ENCODE results near the gene TMTC1.

TMTC1 gene

DNA sequence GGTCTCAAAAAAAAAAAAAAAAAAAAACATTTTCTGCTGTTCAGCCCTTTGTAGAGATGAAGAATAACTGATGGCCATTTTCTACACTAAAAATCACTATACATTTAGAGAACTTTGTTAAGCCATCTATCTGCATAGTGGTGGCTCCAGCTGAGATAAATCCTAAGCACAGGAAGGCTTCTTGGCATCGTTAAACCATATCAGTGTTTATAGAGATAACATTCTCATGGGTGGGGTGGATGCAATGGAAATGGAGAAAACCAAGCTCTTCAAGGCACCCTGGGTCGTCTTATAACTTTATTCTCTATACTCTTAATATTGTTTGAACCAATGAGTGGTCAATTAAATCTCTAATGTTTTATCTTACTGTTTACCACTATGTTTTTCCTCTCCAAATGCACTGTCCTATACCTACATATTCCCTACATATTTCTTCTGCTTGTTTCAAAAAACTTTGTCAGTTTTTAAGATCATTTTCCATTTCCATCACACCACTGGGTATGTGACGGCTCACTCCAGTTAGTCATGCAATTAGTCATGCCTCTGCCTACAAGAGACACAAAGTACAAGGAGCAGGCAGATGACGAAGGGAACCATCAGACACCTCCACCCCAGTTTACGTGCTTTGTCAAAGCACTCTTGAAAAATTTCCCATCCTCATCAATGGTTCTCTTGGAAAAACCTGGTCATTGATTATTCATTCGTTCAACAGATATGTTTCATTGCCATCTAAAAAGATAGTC, 166.9 kb downstream of the TMTC1 start:
- no peak for DNase-seq (ENCODE audit: low read depth in 3 of 3)

DNA sequence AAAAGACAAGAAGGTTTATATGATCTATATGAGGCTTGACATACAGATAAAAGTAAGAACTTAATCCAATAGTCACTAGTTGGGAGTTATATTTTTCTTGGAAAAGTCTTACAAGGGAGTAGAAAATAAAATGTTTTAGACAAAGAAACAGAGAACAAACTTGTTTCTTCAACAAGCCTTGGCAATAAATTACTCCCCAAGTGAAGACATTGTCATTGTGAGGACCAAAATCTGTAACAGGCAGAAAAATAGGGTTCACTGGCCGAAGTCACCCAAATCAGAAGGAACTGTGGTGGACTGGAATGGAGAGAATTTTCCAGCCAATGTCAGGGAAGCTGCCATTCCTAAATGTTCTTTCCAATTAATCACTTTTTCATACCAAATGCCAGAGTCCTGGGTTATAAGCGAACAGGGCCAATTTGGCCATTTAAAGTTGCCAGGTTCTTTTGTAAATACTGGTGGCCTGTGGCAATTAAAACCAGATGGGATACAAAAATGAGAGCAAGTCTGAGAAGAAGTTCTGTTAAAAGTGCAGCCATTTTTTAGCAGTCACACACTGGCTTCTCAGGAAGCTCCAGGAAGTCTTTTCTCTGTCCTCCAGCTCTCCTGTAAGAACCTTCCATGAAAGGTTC, 168.9 kb downstream of the TMTC1 start:
- DNase-seq (ENCODE audit: low read depth in 3 of 3): no peak

- DNase-seq (ENCODE audit: low read depth in 3 of 3): no peak
Observed at GRCh38 chr12:29612912-29613311, 170.8 kb downstream of the TMTC1 start.

DNA sequence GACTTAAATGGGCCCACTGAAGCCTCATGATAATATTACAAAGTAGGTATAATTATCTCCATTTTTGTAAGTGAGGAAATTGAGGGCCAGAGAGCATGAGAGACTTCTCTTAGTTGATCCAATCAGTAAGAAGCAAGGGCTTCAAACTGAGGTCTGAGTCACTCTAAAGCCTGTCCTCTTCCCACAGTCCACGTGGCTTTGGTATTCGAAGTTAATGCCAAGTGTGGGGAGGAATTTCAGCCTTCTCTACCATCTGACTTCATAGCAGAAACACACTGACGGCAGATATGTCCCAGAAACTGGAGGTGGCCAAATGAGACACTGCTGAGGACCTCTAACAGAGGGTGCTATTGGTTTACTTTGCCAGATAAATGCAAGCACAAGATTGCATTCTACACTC, 171.8 kb downstream of the TMTC1 start:
- DNase-seq (ENCODE audit: low read depth in 3 of 3): no peak

- DNase-seq (ENCODE audit: low read depth in 3 of 3): no peak
Observed at GRCh38 chr12:29610473-29611170, 173.1 kb downstream of the TMTC1 start.

GRCh38 chr12:29609431-29610215, 174.1 kb downstream of the TMTC1 start:
- DNase-seq (ENCODE audit: low read depth in 3 of 3): no peak

- DNase-seq (ENCODE audit: low read depth in 3 of 3): no peak
Observed at GRCh38 chr12:29608581-29608980, 175.2 kb downstream of the TMTC1 start.

- DNase-seq (ENCODE audit: low read depth in 3 of 3): no peak
Observed at GRCh38 chr12:29599381-29599780, 184.4 kb downstream of the TMTC1 start.

DNA sequence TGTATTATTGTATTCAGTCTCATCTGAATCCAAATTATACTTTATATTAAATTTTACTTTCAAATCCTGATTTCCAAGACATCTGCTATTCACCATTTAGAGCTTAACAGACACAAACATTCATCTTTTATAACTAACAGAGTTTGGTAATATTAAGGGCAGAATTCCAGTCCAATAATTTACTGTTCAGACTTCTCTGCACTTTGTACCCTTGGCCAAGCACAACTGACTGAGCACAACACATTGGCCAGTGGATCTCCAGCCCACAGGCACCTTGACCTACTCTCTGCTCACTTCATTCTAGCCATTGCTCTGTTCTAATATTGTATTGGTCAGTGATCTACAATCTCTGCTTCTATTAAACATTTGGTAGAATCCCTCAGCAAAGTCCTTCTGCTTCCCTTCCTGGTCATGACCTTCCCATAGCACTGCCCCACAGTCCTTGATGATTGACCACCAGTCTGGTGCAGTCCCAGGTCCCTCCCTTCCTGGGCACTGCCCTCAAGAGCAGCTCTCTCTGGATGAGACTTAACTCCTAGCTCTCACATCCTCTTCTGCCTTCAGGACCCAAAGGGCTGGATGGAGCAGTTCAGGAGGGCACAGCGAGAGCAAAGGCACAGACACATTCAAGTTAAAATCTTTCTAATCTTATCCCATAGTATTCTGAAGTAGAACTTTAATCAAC, 188.5 kb downstream of the TMTC1 start:
- no peak for DNase-seq (ENCODE audit: low read depth in 3 of 3)

DNA sequence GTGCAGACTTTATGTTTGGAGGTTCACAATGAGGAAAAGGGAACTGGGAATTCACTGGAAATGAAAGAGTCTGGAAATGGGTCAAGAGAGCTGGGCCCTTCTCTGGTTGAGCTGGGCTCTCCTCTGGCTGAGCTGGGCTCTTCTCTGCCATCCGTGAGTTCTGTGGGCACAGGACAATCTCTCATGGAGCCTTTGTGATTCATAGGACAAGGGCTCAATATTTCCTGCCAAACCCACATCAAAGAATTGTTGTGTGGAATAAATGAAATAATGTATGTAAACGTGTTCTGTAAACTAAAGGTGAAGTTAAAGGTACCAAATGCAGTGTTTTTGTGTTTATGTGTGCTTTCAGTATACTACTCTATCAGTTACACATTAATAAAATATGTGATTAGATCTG, 190.7 kb downstream of the TMTC1 start:
- no peak for DNase-seq (ENCODE audit: low read depth in 3 of 3)

- DNase-seq (ENCODE audit: low read depth in 3 of 3): no peak
Observed at GRCh38 chr12:29591140-29592020, 192.4 kb downstream of the TMTC1 start.

DNA sequence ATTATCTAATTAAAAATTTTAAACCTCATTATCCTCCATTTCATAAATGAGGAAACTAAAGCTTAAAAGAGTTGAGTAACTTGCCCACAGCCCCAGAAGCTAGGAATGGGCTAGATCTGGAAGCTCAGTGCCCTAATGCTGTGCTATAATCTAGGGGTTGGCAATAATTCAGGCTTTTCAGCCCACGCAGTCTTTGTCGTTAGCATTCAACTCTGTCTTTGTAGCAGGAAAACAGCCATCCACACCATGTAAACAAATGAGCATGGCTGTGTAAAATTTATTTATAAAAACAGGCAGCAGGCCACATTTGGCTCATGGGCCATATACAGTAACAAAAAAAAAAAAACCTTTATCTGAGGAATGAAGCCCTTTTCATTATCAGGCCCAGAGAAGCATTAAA, 193.9 kb downstream of the TMTC1 start:
- no peak for DNase-seq (ENCODE audit: low read depth in 3 of 3)

GRCh38 chr12:29589286-29589820, 194.4 kb downstream of the TMTC1 start:
- DNase-seq (ENCODE audit: low read depth in 3 of 3): no peak

DNA sequence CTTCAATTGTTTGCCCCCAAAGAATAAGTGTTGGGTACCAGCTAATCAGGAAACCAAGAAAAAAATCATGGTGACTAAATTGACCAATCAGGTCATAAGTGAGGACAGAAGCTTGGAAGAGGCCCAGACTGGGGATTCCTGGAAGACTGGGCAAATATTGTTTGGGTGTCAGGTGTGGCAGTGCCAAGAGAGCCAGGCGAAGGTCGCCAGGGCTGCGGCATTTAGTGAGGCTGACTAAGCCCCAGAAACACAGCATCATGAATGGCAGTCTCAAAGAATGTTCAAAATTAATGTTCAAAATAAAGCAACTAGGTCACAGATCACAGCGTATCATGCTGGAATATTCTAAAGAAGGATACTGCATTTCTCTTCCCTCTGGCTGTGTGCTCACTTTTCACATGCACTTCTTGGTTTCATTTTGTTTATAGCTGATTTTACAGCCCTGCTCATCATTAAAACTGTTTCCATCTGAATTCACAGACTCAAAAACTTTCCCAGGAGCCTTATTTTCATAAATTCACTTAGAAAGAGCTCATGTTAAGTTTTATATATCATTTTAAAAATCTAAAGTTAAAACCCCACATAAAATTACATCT, 201.0 kb downstream of the TMTC1 start:
- no peak for DNase-seq (ENCODE audit: low read depth in 3 of 3)

- no peak for DNase-seq (ENCODE audit: low read depth in 3 of 3)
Observed at GRCh38 chr12:29582146-29582545, 201.6 kb downstream of the TMTC1 start.

DNA sequence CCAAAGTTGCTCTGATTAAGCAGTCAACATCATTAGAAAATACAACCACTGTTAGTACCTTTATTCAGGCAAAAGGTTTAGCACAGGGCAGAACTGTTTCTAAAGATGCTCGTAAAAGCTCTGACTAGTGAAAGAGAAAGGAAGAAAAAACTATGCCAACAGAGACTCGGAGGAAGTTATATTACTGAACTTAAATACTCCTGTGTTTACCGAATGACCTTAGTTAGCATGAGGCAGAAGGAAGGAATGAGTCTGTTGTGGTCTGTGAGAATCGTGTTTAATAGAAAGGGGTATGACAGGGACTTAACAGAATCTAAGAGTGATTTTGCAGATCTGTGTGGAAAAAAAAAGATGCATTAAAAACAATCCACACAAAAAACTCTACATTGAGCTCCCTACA, 202.1 kb downstream of the TMTC1 start:
- DNase-seq (ENCODE audit: low read depth in 3 of 3): no peak

- DNase-seq (ENCODE audit: low read depth in 3 of 3): no peak
Observed at GRCh38 chr12:29580971-29581370, 202.8 kb downstream of the TMTC1 start.

GRCh38 chr12:29578731-29579130, 205.0 kb downstream of the TMTC1 start:
- no peak for DNase-seq (ENCODE audit: low read depth in 3 of 3)

DNA sequence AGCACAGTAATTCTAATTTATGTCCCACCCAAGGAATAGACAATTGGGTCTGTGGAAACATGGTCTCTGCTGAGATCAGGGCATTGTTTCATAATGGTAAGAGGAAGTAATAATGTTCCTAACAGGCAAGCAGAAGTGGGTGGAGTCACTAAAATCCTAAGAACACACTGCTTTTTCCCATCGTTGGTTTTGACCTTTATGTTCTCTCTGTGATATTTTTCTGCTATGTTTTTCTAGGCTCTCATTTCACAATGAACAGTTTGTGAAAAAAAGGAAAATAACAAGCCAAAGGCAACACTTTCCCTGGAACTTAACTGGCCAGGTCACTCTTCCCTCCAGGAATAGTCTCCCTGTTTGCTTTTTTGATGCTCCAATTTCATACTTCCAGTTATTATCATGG, 205.7 kb downstream of the TMTC1 start:
- no peak for DNase-seq (ENCODE audit: low read depth in 3 of 3)

DNA sequence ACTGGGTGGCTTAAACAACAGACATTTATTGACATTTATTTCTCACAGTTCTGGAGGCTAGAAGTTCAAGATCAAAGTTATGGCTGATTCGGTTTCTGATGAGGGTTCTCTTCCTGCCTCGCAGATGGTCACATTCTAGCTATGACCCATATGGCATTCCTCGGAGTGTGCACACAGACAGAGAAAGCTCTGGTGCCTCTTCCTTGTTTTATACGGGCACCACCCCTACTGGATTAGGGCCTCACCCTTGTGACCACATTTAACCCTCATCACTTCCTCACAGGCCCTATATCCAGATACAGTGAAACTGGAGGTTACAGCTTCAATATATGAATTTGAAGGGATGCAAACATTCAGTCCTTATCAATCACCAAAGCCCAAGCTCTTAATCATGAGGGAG, 209.2 kb downstream of the TMTC1 start:
- no peak for DNase-seq (ENCODE audit: low read depth in 3 of 3)
